Endothelial cell of umbilical vein (primary cell): ENCODE data around the gene ITFG1. TPM values are rescaled to one million over a fixed set of nuclear protein-coding genes. Genes with fewer than 3 reads are reported as not detected.

Source experiments
- BruUV-seq: library from RNA; stranded (reverse); fragments of 400-500 nt; replicated peaks from 2 replicates; lab custom pipeline; 2021; lab: Mats Ljungman, UMichigan
- CTCF ChIA-PET: fragments of 300-600, 350-600 bp; sonication (Branson Sonifier 250); formaldehyde crosslinking; loops from one replicate; lab custom pipeline; 2021; ENCODE audit warnings: antibody characterized with exemption, inconsistent platforms; lab: Charles Lee
- POLR2A ChIA-PET: fragments of 300-600, 350-600 bp; sonication (Branson Sonifier 250); formaldehyde crosslinking; loops from one replicate; lab custom pipeline; 2021; ENCODE audit warnings: antibody characterized with exemption, inconsistent platforms; lab: Charles Lee
- DNase-seq: peaks from one replicate; pipeline ENCODE4 v3.0.0-alpha.2; 2011; ENCODE audit warnings: low read depth, low spot score
- FAIRE-seq: peaks from 2 replicates; lab custom pipeline; 2011; peaks lifted over from hg19 to GRCh38; lab: Jason Lieb, UNC
- H2AFZ ChIP-seq: 2 replicates; pipeline ENCODE4 v1.6.0; 2012; ENCODE audit warnings: low read depth, low read length, control low read depth, inconsistent platforms
- H3K27ac ChIP-seq: 2 replicates; pipeline ENCODE4 v1.5.1; 2011; ENCODE audit warnings: low read depth, mild to moderate bottlenecking, control low read depth, low read length, moderate library complexity; ENCODE audit not compliant: insufficient read depth
- H3K27me3 ChIP-seq, 2 experiments: 2 replicates each; pipeline versions ENCODE4 v1.6.0 to v1.6.1; 2011; ENCODE audit warnings: low read length in 2 of 2, mixed read lengths in 1 of 2; ENCODE audit not compliant: control insufficient read depth in 2 of 2, insufficient read depth in 2 of 2
- H3K36me3 ChIP-seq, 2 experiments: 2 replicates in 1 of 2; 3 replicates in 1 of 2; pipeline ENCODE4 v1.5.1; 2011; ENCODE audit warnings: low read length in 2 of 2, mild to moderate bottlenecking in 1 of 2, moderate library complexity in 1 of 2; ENCODE audit not compliant: control insufficient read depth in 2 of 2, insufficient read depth in 2 of 2; ENCODE audit errors: extremely low read depth in 1 of 2
- H3K4me1 ChIP-seq: 3 replicates; pipeline ENCODE4 v1.5.1; 2011; ENCODE audit warnings: mild to moderate bottlenecking, low read length; ENCODE audit not compliant: control insufficient read depth, insufficient read depth; ENCODE audit errors: extremely low read depth
- H3K4me2 ChIP-seq: 2 replicates; pipeline ENCODE4 v1.6.1; 2011; ENCODE audit warnings: low read length, control low read depth, mixed read lengths; ENCODE audit not compliant: insufficient read depth
- H3K4me3 ChIP-seq, 3 experiments: fragments of 200-600 bp in 1 of 3; sonication (generic), shearing (Covaris generic) in 1 of 3; replicated peaks in 1 of 3; 2 replicates each; pipeline ENCODE4 v1.5.1; 2011 to 2016; ENCODE audit warnings: control low read depth in 3 of 3, low read length in 3 of 3, mild to moderate bottlenecking in 2 of 3, inconsistent platforms in 1 of 3, low read depth in 1 of 3, moderate library complexity in 1 of 3; ENCODE audit not compliant: insufficient read depth in 1 of 3
- H3K79me2 ChIP-seq: 2 replicates; pipeline ENCODE4 v1.6.0; 2012; ENCODE audit warnings: low read length, inconsistent platforms; ENCODE audit not compliant: control insufficient read depth, insufficient read depth
- H3K9ac ChIP-seq: replicated peaks from 2 replicates; pipeline ENCODE3; 2011; ENCODE audit warnings: low read length, control low read depth; ENCODE audit not compliant: insufficient read depth; ENCODE audit errors: extremely low read depth
- H3K9me1 ChIP-seq: replicated peaks from 3 replicates; pipeline ENCODE4 v1.6.0; 2011; ENCODE audit warnings: mild to moderate bottlenecking, low read length; ENCODE audit not compliant: control insufficient read depth, insufficient read depth; ENCODE audit errors: extremely low read depth
- H3K9me3 ChIP-seq: replicated peaks from 2 replicates; pipeline ENCODE4 v1.5.1; 2012; ENCODE audit warnings: low read length, inconsistent platforms; ENCODE audit not compliant: control insufficient read depth, insufficient read depth
- H4K20me1 ChIP-seq: replicated peaks from 2 replicates; pipeline ENCODE3; 2011; ENCODE audit warnings: mild to moderate bottlenecking, low read length; ENCODE audit not compliant: control insufficient read depth, insufficient read depth; ENCODE audit errors: extremely low read depth
- CTCF ChIP-seq, 2 donors: IDR thresholded peaks; 1 replicate in 1 of 2; 2 replicates in 1 of 2; pipeline ENCODE4 v1.5.1; 2011; ENCODE audit warnings: low read length in 2 of 2, mild to moderate bottlenecking in 2 of 2, moderate library complexity in 2 of 2, control low read depth in 1 of 2, inconsistent platforms in 1 of 2, low read depth in 1 of 2; ENCODE audit not compliant: insufficient read depth in 1 of 2; ENCODE audit errors: extremely low read depth in 1 of 2
- EZH2 ChIP-seq: IDR thresholded peaks from 2 replicates; pipeline ENCODE4 v1.6.1; 2012; ENCODE audit warnings: borderline replicate concordance, low read depth, mild to moderate bottlenecking, moderate library complexity, low read length, inconsistent platforms; ENCODE audit not compliant: severe bottlenecking
- FOS ChIP-seq: IDR thresholded peaks from 2 replicates; pipeline ENCODE4 v1.6.1; 2011; ENCODE audit warnings: mild to moderate bottlenecking, low read length, moderate library complexity, borderline replicate concordance; ENCODE audit not compliant: insufficient read depth
- GATA2 ChIP-seq: IDR thresholded peaks from 2 replicates; pipeline ENCODE4 v1.7.0; 2011; ENCODE audit warnings: low read depth, mild to moderate bottlenecking, moderate library complexity, mixed read lengths, low read length; ENCODE audit not compliant: insufficient read length, insufficient read depth
- JUN ChIP-seq: IDR thresholded peaks from 2 replicates; pipeline ENCODE4 v1.6.1; 2011; ENCODE audit warnings: borderline replicate concordance, low read depth; ENCODE audit not compliant: insufficient read length, insufficient read depth
- MAX ChIP-seq: IDR thresholded peaks from 2 replicates; pipeline ENCODE4 v1.6.1; 2011; ENCODE audit not compliant: insufficient read depth, insufficient read length
- MYC ChIP-seq: IDR thresholded peaks from one replicate; pipeline ENCODE4 v1.6.1; 2011; ENCODE audit warnings: mild to moderate bottlenecking, low read depth, low read length
- POLR2A ChIP-seq: IDR thresholded peaks from 2 replicates; pipeline ENCODE4 v1.6.1; 2012; ENCODE audit warnings: low read depth, mild to moderate bottlenecking, control low read depth, low read length
- POLR2AphosphoS5 ChIP-seq: IDR thresholded peaks from 2 replicates; pipeline ENCODE4 v1.6.1; 2012; ENCODE audit warnings: low read depth, mild to moderate bottlenecking, control low read depth, low read length, moderate library complexity; ENCODE audit not compliant: insufficient read depth
- dilution Hi-C: fragments of 300-500 bp; cut with MboI; formaldehyde crosslinking; loops from one replicate; pipeline ENCODE4 v1.15.0; 2019; ENCODE audit warnings: low sequenced_read_pairs; ENCODE audit not compliant: extremely low pct_ligation_motif_present
- intact Hi-C: fragments of 100-400 bp; cut with micrococcal nuclease; formaldehyde crosslinking; loops from one replicate; pipeline ENCODE4 v1.10.0; 2022
- polyA plus RNA-seq, 4 experiments: library from polyadenylated mRNA; depleted of rRNA in 3 of 4; stranded (reverse) in 3 of 4; unstranded in 1 of 4; fragments of >200 nt; gene quantifications; 2 replicates each; pipeline versions ENCODE4 v1.2.1 to v1.2.3, GENCODE V29; 2011 to 2012; ENCODE audit warnings: missing spikeins in 1 of 4
- total RNA-seq: library from RNA; stranded (reverse); gene quantifications from 2 replicates; pipeline ENCODE4 v1.2.3, GENCODE V29; 2021

Gene ITFG1
- total and polyA plus RNA-seq, 2 donors (not counting 3 experiments of a cell fraction or from before 2014, with no cell fraction given): 32.1 to 44.2 TPM

DNA sequence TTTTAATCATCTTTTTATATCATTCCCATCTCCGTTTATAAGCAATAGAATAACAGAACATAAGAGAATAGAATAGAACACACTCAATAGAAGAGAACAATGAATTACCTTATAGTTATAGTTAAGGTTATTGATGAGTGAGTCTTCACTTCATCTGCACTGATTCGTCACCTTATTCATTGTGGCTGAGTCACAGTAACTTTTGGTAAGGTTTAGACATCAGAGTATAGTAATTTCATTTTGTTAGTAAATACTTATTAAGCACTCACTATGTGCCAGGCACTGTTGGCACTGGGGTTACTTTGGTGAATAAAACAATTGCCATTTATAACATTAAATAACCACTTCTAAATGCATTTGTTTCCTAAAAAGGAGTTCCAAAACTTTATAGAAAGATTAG lies 22.8 kb upstream of the ITFG1 start:
- dilution Hi-C loops (no loop called here), intact Hi-C loops (no loop called here)
- CTCF ChIA-PET: no interaction called here
- Histone ChIP-seq H3K9ac (no peak overlapping the region), H3K79me2 (peaks cover 23% of the 10 kb centered on the region), H3K27ac (no peak overlapping the region), H3K9me1 (no peaks in the 10 kb centered on the region), H2AFZ (no peak overlapping the region), H3K4me1 (no peaks in the 10 kb centered on the region), H3K36me3 (no peaks in the 10 kb centered on the region), H3K4me3 (no peak overlapping the region), H4K20me1 (peaks cover 8% of the 10 kb centered on the region), H3K27me3 (no peaks in the 10 kb centered on the region), H3K4me2 (no peak overlapping the region), H3K9me3 (no peaks in the 10 kb centered on the region)
- no TSS peak for BruUV-seq
- POLR2A ChIA-PET: no interaction called here
- no peak for TF ChIP-seq CTCF (IDR thresholded peaks at IDR 0.05; ENCODE audit: extremely low read depth in 1 of 2, insufficient read depth in 1 of 2, low read depth in 1 of 2, low read length in 2 of 2)
- TF ChIP-seq JUN: no peak
- TF ChIP-seq MAX: no peak
- no peak for TF ChIP-seq MYC
- no peak for TF ChIP-seq GATA2
- no peak for TF ChIP-seq EZH2
- TF ChIP-seq POLR2AphosphoS5: no peak
- TF ChIP-seq POLR2A: no peak
- TF ChIP-seq FOS: no peak
- FAIRE-seq: no peak
- DNase-seq: no peak
